ENCODE measurements around the gene LAMC1. TPM values are rescaled to one million over a fixed set of nuclear protein-coding genes. Genes with fewer than 3 reads are reported as not detected.

LAMC1 gene
- total and polyA plus RNA-seq, 2 donors (not counting 1 experiment from before 2014, with no cell fraction given), result 11.5 to 34.0 TPM

DNA sequence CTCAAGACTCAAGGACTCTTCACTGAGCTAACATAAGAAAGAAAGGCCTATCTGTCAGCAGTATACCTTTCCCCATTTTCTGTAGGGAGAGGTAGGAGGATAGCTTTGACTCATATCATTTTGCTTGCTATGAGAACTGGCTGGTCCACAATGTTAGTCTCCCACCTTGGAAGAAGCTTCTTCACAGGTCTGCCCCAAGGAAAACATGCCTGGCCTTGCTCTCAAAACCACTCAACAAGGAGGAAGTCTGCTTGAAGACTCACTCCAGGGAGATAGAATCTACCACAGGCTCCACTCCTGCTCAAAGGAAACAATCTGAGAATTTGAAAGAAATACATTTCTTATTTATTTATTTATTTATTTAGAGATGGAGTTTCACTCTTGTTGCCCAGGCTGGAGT, 29.5 kb upstream of the LAMC1 start:
- no peak overlapping the region for H3K4me3 Mint-ChIP-seq
- TF ChIP-seq, protein P1, sequence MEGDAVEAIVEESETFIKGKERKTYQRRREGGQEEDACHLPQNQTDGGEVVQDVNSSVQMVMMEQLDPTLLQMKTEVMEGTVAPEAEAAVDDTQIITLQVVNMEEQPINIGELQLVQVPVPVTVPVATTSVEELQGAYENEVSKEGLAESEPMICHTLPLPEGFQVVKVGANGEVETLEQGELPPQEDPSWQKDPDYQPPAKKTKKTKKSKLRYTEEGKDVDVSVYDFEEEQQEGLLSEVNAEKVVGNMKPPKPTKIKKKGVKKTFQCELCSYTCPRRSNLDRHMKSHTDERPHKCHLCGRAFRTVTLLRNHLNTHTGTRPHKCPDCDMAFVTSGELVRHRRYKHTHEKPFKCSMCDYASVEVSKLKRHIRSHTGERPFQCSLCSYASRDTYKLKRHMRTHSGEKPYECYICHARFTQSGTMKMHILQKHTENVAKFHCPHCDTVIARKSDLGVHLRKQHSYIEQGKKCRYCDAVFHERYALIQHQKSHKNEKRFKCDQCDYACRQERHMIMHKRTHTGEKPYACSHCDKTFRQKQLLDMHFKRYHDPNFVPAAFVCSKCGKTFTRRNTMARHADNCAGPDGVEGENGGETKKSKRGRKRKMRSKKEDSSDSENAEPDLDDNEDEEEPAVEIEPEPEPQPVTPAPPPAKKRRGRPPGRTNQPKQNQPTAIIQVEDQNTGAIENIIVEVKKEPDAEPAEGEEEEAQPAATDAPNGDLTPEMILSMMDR (IDR thresholded peaks at IDR 0.05), result no peak
- H3K36me3 ChIP-seq (replicated peaks in 1 of 2; ENCODE audit: control extremely low read depth in 1 of 2, control insufficient read depth in 1 of 2, extremely low read depth in 1 of 2, insufficient read depth in 2 of 2, low read length in 1 of 2), result no peaks in the 10 kb centered on the region
- H4K20me1 ChIP-seq (ENCODE audit: control insufficient read depth, insufficient read depth, low read length, poor library complexity, severe bottlenecking), result no peaks in the 10 kb centered on the region
- POLR2A ChIA-PET, result no interaction called here
- H3K4me1 Mint-ChIP-seq, result no peaks in the 10 kb centered on the region
- H3K27me3 ChIP-seq (replicated peaks in 1 of 4; ENCODE audit: control extremely low read depth in 1 of 4, control insufficient read depth in 3 of 4, insufficient read depth in 4 of 4, low read length in 3 of 4), result peaks cover 0 to 11% (median 3%) of the 10 kb centered on the region in 4 experiments
- H3K79me2 ChIP-seq (ENCODE audit: control insufficient read depth, insufficient read depth, low read length), result no peaks in the 10 kb centered on the region
- DNase-seq, result no peak
- peaks cover 19% of the 10 kb centered on the region for H3K27me3 Mint-ChIP-seq
- H3K9ac ChIP-seq (ENCODE audit: low read length), result no peak overlapping the region
- no peak overlapping the region for H3K4me3 ChIP-seq (ENCODE audit: control extremely low read depth in 1 of 5, extremely low read depth in 1 of 5, insufficient read depth in 1 of 5, low read depth in 2 of 5, low read length in 4 of 5)
- no peak overlapping the region for H3K27ac Mint-ChIP-seq
- H3K4me1 ChIP-seq (ENCODE audit: control insufficient read depth in 2 of 2, insufficient read depth in 2 of 2, low read length in 2 of 2), result no peaks in the 10 kb centered on the region
- no peak overlapping the region for H2AFZ ChIP-seq (ENCODE audit: insufficient read depth, low read depth, low read length, poor library complexity, severe bottlenecking)
- intact Hi-C loops (cut with micrococcal nuclease), result no loop called here
- CTCF ChIA-PET, result no interaction called here
- H3K9me3 Mint-ChIP-seq (ENCODE audit: insufficient read depth), result no peaks in the 10 kb centered on the region
- no peak for ATAC-seq (ENCODE audit: low read depth)
- no peak overlapping the region for H3K4me2 ChIP-seq (replicated peaks; ENCODE audit: low read depth, low read length, poor library complexity, severe bottlenecking)
- H3K27ac ChIP-seq (ENCODE audit: low read length in 2 of 2), result no peak overlapping the region
- no peaks in the 10 kb centered on the region for H3K9me3 ChIP-seq (ENCODE audit: control extremely low read depth in 1 of 3, control insufficient read depth in 2 of 3, insufficient read depth in 1 of 3, low read length in 2 of 3)

DNA sequence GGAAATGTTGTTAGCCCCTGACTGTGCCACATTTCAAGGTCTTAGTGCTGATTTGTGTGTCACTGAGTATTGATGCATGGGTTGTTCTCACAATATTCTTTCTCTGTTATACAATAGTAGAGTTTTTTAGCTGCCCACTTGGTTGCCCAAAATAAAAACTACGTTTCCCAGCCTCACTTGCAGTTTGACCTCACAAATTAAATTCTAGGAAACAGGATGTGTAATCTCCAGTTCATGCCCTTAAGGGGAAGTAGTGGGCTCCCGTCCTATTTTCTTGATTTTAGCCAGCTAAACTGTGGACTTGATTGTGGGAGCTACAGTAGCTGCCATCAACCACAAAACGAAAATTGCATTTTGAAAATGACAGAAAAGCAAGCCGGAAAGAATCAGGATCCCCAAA, 27.3 kb upstream of the LAMC1 start:
- no peak for ATAC-seq (ENCODE audit: low read depth)
- 0% methylated on average over 1 of the region's 4 CpGs for WGBS (ENCODE audit: insufficient coverage)

More for the DNA sequence above, 27.3 kb upstream of the LAMC1 start:
- H3K79me2 ChIP-seq (ENCODE audit: control insufficient read depth, insufficient read depth, low read length), result no peaks in the 10 kb centered on the region
- H3K9me3 ChIP-seq (ENCODE audit: control extremely low read depth in 1 of 3, control insufficient read depth in 2 of 3, insufficient read depth in 1 of 3, low read length in 2 of 3), result no peaks in the 10 kb centered on the region
- no peak for TF ChIP-seq EZH2 (IDR thresholded peaks at IDR 0.05; ENCODE audit: borderline replicate concordance, insufficient read depth, low read depth, low read length, poor library complexity, severe bottlenecking)
- TF ChIP-seq, protein P1 (IDR thresholded peaks at IDR 0.05), result no peak
- ChIA-PET CTCF (no interaction called here), POLR2A (no interaction called here)
- no peaks in the 10 kb centered on the region for H3K9me3 Mint-ChIP-seq (ENCODE audit: insufficient read depth)
- no peak overlapping the region for H2AFZ ChIP-seq (ENCODE audit: insufficient read depth, low read depth, low read length, poor library complexity, severe bottlenecking)
- no peak overlapping the region for H3K9ac ChIP-seq (ENCODE audit: low read length)
- no peaks in the 10 kb centered on the region for H3K36me3 ChIP-seq (replicated peaks in 1 of 2; ENCODE audit: control extremely low read depth in 1 of 2, control insufficient read depth in 1 of 2, extremely low read depth in 1 of 2, insufficient read depth in 2 of 2, low read length in 1 of 2)
- H4K20me1 ChIP-seq (ENCODE audit: control insufficient read depth, insufficient read depth, low read length, poor library complexity, severe bottlenecking), result no peaks in the 10 kb centered on the region
- intact Hi-C loops (cut with micrococcal nuclease), result no loop called here
- peaks cover 10% of the 10 kb centered on the region for H3K27me3 Mint-ChIP-seq
- H3K4me3 Mint-ChIP-seq, result no peak overlapping the region
- no peak overlapping the region for H3K27ac Mint-ChIP-seq
- H3K27ac ChIP-seq (ENCODE audit: low read length in 2 of 2), result no peak overlapping the region
- no peaks in the 10 kb centered on the region for H3K4me1 Mint-ChIP-seq
- H3K4me3 ChIP-seq (ENCODE audit: control extremely low read depth in 1 of 5, extremely low read depth in 1 of 5, insufficient read depth in 1 of 5, low read depth in 2 of 5, low read length in 4 of 5), result no peak overlapping the region
- no peak for DNase-seq
- no peak overlapping the region for H3K4me2 ChIP-seq (replicated peaks; ENCODE audit: low read depth, low read length, poor library complexity, severe bottlenecking)
- peaks cover 0 to 4% (median 0%) of the 10 kb centered on the region in 4 experiments for H3K27me3 ChIP-seq (replicated peaks in 1 of 4; ENCODE audit: control extremely low read depth in 1 of 4, control insufficient read depth in 3 of 4, insufficient read depth in 4 of 4, low read length in 3 of 4)
- no peaks in the 10 kb centered on the region for H3K4me1 ChIP-seq (ENCODE audit: control insufficient read depth in 2 of 2, insufficient read depth in 2 of 2, low read length in 2 of 2)

Measured in B cell (primary cell).